Measurements from ENCODE around the gene PML.

PML gene

DNA sequence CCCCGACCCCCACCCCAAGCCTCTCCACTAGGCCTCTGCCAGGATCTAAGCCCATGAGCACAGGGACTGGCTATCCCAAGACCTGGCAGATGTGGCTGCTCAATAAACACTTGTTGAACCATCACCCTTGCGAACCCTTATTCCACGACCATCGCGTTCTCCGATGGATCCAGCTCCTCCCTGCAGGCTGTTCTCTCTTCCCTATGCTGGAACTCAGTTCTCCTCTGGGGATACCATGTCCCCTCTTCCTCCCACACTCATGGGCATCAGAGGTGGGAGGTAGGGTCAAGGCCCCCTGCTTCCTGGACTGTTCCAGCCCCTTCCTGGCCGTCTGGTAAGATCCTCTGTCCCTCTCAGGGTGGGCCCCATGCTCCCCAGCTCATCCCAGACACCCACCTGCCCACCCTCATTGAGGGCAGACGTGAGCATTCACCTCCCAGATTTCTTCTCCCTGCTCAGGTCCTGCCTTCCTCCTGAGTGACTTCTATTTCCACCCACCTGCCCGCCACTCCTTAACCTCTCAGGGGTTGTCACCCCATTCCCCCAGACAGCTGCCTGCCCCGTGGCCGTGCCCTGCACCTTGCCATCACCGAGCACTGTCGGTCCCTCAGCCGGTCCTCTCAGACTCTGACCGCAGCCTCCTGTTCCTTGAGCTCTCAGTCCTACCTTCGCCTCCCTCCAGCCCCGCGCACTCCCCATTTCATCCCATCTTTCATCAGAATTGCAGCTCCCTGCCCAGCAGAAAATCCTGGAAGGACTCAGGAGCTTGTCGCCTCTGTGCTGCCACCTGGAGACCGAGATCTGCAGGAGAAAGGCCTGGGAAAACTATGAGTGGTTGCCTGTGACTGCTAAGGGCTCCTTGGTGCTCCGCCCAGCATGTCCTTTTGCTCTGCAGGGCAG, 42.0 kb downstream of the PML start:
- TF ChIP-seq CTCF (IDR thresholded peaks at IDR 0.05; ENCODE audit: poor library complexity, severe bottlenecking): peak; percentile 76
- ATAC-seq (ENCODE audit: low read depth) (peak; percentile 49; the same call in 2 of the 3 replicates), DNase-seq (ENCODE audit: low spot score) (no peak)
- Histone ChIP-seq H3K4me1 (ENCODE audit: insufficient read depth, poor library complexity, severe bottlenecking) (no peaks in the 10 kb centered on the region), H3K9me3 (ENCODE audit: severe bottlenecking) (no peaks in the 10 kb centered on the region), H3K4me3 (ENCODE audit: severe bottlenecking) (no peak overlapping the region), H3K36me3 (ENCODE audit: low read depth) (peaks cover 25% of the 10 kb centered on the region), H3K27ac (ENCODE audit: poor library complexity, severe bottlenecking) (no peak overlapping the region), H3K27me3 (ENCODE audit: insufficient read depth, poor library complexity, severe bottlenecking) (no peaks in the 10 kb centered on the region)

GRCh38 chr15:74037171-74038117, 42.9 kb downstream of the PML start:
- Histone ChIP-seq H3K27ac (ENCODE audit: poor library complexity, severe bottlenecking) (no peak overlapping the region), H3K4me1 (ENCODE audit: insufficient read depth, poor library complexity, severe bottlenecking) (no peaks in the 10 kb centered on the region), H3K36me3 (ENCODE audit: low read depth) (peaks cover 21% of the 10 kb centered on the region), H3K9me3 (ENCODE audit: severe bottlenecking) (no peaks in the 10 kb centered on the region), H3K27me3 (ENCODE audit: insufficient read depth, poor library complexity, severe bottlenecking) (no peaks in the 10 kb centered on the region), H3K4me3 (ENCODE audit: severe bottlenecking) (no peak overlapping the region)
- no peak for ATAC-seq (ENCODE audit: low read depth)
- TF ChIP-seq CTCF (IDR thresholded peaks at IDR 0.05; ENCODE audit: poor library complexity, severe bottlenecking): peak; percentile 47
- no peak for DNase-seq (ENCODE audit: low spot score)

DNA sequence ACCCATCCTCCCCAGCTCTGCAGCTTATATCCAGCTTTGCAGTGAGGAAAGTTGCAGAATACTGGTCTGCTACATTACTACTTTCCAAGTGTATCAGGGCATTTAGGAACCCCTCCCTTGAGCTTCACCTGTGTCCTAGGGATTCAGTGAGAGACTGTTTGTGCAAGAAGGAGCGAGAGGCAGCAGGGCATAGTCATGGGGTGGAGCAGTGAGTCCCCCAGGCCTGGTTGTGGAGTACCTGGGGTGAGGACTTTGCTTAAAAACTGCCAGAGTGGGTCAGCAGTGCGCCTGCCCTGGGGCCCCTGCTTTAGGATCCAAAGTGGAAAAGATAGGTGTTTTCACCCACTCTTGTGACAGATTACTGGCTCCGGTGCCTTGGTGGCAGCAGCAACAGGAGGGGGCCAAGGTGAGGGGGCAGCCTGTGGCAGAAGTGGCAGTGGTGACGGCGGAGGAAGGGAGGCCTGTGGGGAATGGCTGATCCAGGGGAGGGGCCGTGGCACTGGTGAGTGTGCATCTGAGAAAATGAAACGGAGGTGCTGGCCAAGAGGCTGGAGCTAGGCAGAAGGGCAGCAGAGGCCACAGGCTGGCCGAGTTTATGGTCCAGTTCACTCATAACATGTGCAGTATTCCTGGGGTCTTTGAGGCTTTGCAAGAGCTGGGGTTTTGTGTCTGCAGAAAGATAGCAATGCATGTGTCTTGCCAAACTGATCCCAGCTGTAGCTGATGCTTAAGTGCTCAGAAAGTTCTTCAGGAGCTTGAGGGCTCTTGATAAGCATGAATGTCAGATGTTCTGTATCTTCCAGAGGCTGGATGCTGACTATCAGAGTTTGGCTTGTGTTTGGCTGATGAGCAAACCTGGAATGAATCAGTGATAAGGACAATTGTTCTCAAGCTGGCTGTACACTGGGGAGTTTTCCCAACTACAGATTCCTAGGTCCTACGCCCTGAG, 44.5 kb downstream of the PML start:
- DNase-seq (ENCODE audit: low spot score): no peak
- no peak for ATAC-seq (ENCODE audit: low read depth)
- Histone ChIP-seq H3K4me3 (ENCODE audit: severe bottlenecking) (no peak overlapping the region), H3K4me1 (ENCODE audit: insufficient read depth, poor library complexity, severe bottlenecking) (no peaks in the 10 kb centered on the region), H3K36me3 (ENCODE audit: low read depth) (peaks cover 12% of the 10 kb centered on the region), H3K9me3 (ENCODE audit: severe bottlenecking) (no peaks in the 10 kb centered on the region), H3K27ac (ENCODE audit: poor library complexity, severe bottlenecking) (no peak overlapping the region), H3K27me3 (ENCODE audit: insufficient read depth, poor library complexity, severe bottlenecking) (no peaks in the 10 kb centered on the region)
- TF ChIP-seq CTCF (IDR thresholded peaks at IDR 0.05; ENCODE audit: poor library complexity, severe bottlenecking): no peak

- no peaks in the 10 kb centered on the region for H3K9me3 ChIP-seq (ENCODE audit: severe bottlenecking)
- no peak for TF ChIP-seq CTCF (IDR thresholded peaks at IDR 0.05; ENCODE audit: poor library complexity, severe bottlenecking)
- no peak for ATAC-seq (ENCODE audit: low read depth)
- H3K4me3 ChIP-seq (ENCODE audit: severe bottlenecking): no peak overlapping the region
- no peaks in the 10 kb centered on the region for H3K4me1 ChIP-seq (ENCODE audit: insufficient read depth, poor library complexity, severe bottlenecking)
- H3K27ac ChIP-seq (ENCODE audit: poor library complexity, severe bottlenecking): no peak overlapping the region
- no peaks in the 10 kb centered on the region for H3K27me3 ChIP-seq (ENCODE audit: insufficient read depth, poor library complexity, severe bottlenecking)
- no peak for DNase-seq (ENCODE audit: low spot score)
- H3K36me3 ChIP-seq (ENCODE audit: low read depth): peaks cover 5% of the 10 kb centered on the region
These were observed 45.1 kb downstream of the PML start for GRCh38 chr15:74039656-74040010.
